CD4-positive, alpha-beta T cell treated with Interleukin-10 for 1 hour (primary cell): ENCODE results near the gene CA10.

Experiments
- DNase-seq: peaks from one replicate; pipeline ENCODE4 v3.0.0-alpha.2; 2020

Gene CA10

DNA sequence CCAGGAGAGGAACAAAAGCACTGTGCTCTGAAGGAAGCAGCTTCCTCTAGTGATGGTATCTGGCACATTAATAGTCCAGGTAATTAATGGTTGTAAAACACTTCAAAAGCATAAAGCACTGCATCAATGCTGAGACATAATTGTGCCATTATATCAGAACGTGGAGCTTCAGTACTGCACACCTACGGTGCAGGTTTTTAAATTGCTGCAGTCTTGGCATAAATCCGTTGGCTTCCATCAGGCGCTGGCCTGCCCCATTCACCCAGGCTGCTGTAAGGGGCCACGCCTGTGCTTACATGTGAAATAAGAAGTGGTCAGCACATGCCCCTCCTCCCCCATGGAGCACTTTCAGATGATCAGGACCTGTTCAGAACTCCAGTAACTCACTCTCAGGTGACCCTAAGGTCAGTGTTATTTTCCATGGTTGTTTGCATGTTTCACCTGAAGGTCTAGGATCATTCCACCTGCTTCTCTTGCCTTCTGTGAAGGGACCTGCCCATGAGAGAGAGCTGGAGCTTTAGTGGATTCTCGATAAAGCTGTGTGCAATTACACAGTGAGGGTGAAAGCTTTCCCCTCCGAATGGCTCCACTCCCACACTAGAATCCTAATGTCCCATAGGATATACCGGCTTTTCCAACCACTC lies 345.3 kb downstream of the CA10 start:
- no peak for DNase-seq

DNA sequence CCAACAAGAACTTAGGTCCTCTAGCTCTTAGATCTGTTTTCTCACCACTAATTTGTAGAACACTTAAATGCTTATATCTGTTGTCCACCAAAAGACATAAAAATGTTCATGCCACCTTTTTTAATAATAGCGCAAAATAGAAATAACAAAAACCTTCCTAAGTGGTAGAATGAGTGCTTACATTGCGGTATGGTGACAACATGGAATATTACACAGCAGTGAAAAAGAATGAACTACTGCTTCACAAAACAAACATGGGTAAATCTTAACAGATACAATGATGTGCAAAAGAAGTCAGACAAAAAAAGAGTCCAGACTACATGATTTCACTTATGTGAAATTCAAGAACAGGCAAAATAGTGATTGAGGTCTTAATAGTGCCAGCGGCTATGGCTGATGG lies 351.1 kb downstream of the CA10 start:
- DNase-seq = no peak

DNA sequence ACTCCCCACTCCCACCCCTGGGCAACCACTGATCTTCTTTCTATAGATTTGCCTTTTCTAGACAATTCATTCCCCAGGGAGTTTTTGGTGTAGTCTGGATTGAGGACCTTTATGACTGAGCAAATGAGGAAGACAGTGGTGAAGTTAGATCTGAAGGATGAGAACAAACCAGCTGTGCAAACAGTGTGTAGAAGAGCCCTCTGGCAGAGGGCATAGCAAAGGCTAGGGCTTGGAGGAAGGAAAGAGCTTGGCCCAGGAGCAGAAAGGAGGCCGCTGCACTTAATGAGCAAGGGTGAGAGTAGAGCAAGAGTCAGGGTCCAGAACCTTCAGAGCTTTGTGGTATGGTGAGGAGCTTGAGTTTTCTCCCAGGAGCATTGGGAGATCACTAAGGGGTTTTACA lies 352.7 kb downstream of the CA10 start:
- DNase-seq = no peak

- no peak for DNase-seq
Measured at GRCh38 chr17:51805185-51805584, 353.3 kb downstream of the CA10 start.

GRCh38 chr17:51803161-51803560 lies 355.4 kb downstream of the CA10 start:
- no peak for DNase-seq

- no peak for DNase-seq
Measured at GRCh38 chr17:51802544-51802943, 356.0 kb downstream of the CA10 start.

DNA sequence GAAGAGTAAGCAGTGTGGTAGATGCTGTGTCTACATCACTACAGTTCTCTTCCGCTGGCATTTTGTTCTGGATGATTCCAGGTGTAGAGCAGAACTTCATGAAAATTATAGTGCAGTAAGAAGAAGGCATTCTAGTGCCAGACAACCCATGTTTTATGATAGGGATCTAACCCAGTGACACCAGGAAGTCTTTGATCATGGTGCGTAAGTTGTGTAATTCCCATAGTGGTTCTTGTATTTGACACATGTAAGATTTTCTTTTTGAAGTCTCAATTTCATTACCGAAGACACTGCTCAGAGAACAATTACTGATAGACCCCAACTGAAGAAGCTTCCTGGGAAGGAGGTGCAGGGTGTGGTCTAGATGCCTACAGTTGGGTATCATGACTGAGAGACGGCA lies 356.9 kb downstream of the CA10 start:
- peak; percentile 7 for DNase-seq

- no peak for DNase-seq
Measured at GRCh38 chr17:51799981-51800380, 358.5 kb downstream of the CA10 start.

DNA sequence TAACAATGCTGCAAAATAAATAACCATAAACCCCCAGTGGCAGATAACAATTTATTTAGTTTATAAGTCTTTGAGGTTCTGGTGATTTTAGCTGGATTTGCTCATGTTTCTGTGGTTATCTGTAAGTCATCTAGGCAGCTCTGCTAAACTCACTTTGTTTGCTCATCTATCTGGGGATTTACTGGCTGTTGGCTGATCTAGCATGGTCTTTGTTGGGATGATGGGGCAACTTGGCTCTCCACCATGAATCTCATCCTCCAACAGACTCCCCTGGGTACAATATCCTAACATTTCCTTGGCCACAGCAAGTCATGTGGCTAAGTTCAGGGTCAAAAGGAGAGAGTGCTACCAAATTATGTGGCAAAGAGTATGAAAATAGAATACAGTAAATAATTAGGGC lies 359.3 kb downstream of the CA10 start:
- DNase-seq = no peak

DNA sequence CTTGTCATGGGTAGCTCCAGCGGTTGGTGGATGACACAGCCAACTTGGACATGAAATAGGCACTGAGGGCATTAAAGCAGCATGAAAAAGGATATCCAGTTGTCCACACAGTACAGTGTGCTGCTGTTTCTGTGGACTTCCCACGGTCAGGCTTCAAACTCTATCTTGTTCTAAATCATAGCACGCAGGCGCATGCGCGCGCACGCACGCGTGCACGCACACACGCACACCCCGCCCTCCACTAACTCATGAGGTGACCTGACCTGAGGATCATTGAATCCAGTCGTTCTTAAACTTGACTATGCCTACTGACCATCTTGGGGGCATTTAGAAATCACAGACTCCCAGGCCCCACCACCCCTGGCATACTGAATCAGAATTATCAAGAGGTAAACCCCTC lies 361.4 kb downstream of the CA10 start:
- DNase-seq = no peak

- no peak for DNase-seq
Measured at GRCh38 chr17:51796026-51796425, 362.5 kb downstream of the CA10 start.

- no peak for DNase-seq
Measured at GRCh38 chr17:51795401-51795800, 363.1 kb downstream of the CA10 start.

GRCh38 chr17:51794466-51794865 lies 364.0 kb downstream of the CA10 start:
- DNase-seq = no peak

DNA sequence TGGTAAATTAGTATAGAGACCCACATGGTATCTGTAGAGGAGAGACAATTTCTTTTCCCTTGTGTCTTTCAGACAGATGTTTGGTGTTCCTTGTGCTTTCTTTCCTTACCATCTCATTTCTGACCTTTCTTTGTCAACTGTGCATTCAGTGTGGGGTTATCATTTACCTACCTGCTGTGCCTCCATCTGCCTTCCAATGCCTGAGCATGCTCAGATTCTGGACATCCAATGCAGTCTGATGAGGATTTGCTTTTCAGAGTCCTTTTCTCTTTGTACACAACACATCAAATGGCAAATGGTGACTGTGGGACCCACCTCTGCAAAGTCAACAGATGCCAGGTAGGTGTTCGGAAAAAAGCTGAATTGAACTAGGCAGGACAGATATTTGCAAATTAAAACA lies 364.8 kb downstream of the CA10 start:
- no peak for DNase-seq

DNA sequence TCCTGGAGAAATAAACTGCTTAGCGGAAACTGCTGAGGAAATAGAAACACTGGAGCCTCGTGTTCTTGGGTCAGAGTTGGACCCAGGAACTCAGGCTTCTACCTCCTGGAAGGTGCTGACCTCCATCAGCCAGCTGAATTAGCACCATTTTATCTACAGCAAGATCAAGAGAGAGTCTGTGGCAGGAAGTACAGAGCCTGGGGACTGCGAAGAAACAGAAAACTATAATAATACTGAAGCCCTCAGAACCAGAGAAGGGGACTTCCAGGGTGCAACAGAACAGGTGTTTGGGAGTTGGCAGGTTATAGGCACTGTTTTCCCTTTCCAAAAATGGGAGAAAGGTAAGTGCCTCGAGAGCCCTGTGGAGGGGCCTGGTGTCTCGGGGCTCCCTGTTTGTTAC lies 379.7 kb downstream of the CA10 start:
- DNase-seq = peak; percentile 1

DNA sequence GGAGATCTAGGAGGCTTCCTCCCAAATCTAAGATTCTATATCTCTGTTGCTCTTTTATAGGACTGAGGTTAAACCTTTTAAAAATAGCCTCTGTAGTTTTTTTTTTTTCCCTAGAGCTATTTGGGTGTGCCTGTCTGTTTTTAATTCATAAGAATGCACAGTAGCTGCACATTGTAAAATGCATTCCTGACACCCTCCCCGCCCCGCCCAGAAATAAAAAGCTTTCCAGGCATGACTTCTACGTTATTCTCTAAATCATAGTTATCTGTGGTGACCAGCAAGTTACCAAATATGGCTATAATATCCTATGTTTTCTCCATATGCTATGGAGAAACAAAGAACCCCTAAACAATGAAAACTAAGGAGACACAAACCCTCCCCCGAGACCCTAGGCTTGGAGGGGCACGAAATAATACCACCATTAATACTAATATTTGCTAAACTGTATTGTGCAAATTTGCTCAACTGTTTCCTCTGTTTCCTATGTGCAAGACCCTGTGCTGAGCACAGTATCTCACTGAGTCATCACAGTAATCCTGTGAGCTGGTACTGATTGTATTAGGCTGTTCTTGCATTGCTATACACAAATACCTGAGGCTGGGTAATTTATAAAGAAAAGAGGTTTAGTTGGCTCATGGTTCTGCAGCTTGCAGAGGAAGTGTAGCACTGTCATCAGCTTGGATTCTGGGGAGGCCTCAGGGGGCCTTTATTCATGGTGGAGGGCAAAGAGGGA lies 388.3 kb downstream of the CA10 start:
- no peak for DNase-seq

GRCh38 chr17:51769231-51769630 lies 389.3 kb downstream of the CA10 start:
- no peak for DNase-seq

- no peak for DNase-seq
Measured at GRCh38 chr17:51768706-51769105, 389.8 kb downstream of the CA10 start.

DNA sequence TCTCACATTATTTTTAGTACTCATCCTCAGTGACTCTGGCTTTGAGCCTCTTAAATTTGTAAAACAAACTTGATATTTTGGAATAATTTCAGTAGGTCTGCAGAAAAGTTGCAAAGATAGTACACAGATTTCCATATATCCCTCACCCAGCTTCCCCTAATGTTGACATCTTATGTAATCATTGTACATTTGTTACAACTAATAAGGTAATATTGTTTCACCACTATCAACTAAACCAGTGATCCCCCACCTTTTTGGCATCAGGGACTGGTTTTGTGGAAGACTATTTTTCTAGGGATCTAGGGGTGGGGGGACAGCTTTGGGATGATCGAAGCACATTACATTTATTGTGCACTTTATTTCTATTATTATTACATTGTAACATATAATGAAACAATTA lies 391.2 kb downstream of the CA10 start:
- no peak for DNase-seq

GRCh38 chr17:51765282-51766135 lies 393.0 kb downstream of the CA10 start:
- no peak for DNase-seq

- DNase-seq = peak; percentile 45
Measured at GRCh38 chr17:51764387-51764971, 394.0 kb downstream of the CA10 start.

- DNase-seq = no peak
Measured at GRCh38 chr17:51763058-51763457, 395.5 kb downstream of the CA10 start.

DNA sequence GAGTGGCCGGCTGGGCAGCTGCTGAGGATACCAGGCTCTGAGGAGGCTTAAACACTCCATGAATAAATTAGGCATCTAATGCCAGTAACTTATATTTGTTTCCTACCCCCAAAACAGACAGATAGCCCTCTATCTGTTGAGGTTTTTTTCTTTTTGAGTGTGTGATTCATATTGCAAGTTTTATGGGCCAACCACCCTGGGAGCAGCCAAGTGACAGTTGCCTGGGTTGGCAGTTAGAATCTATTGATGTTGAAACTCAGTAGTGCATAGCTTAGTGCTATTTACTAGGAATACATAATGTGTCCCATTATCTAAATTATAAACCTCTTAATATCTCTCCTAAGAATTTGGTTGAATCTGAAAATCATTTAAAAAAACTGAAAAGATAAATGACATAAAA lies 397.4 kb downstream of the CA10 start:
- no peak for DNase-seq

DNA sequence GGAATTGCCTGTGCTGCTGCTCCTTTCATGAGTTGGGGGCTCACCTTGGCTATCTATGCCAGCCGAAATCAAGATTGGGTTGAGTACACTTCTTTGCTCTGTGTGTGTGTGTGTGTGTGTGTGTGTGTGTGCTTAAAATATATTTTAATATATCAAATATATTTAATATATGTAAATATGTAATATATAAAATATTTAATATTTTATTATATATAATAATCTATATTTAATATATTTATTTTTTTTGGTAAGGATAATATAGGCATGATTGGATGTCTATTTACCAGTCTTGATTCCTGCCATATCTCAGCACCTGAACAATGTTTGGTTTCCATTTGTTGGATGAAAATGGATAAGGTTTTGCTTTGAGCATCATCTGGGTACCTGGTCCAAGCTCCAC lies 399.3 kb downstream of the CA10 start:
- DNase-seq = no peak
